IPS-18c (cell line): ENCODE measurements around the gene DPY30.
A peak's percentile ranks its signal among the peaks of the same experiment; 100 is the strongest.
"Not testable (repeated sequence)": the region's sequence is repeated elsewhere in the genome, so short reads cannot be mapped to it uniquely, and the experiment has no call there.

Experiments
- H3K4me3 ChIP-seq: 2 replicates; pipeline ENCODE4 v1.7.0; 2013; ENCODE audit warnings: low read depth, mild to moderate bottlenecking, low read length, moderate library complexity; ENCODE audit not compliant: insufficient read depth
- H3K9me3 ChIP-seq: one replicate; pipeline ENCODE4 v1.6.1; 2013; ENCODE audit warnings: mild to moderate bottlenecking, low read length, moderate library complexity; ENCODE audit not compliant: control insufficient read depth, insufficient read depth

Gene DPY30

GRCh38 chr2:32039447-32040219 lies at the start of gene DPY30:
TSS of gene DPY30 (minus strand) at chr2:32039805. CDS start at chr2:32039456, 349 bp downstream.
- Histone ChIP-seq H3K9me3 (no peaks in the 10 kb centered on the region), H3K4me3 (peak within 1 kb of the TSS; percentile 83)

DNA sequence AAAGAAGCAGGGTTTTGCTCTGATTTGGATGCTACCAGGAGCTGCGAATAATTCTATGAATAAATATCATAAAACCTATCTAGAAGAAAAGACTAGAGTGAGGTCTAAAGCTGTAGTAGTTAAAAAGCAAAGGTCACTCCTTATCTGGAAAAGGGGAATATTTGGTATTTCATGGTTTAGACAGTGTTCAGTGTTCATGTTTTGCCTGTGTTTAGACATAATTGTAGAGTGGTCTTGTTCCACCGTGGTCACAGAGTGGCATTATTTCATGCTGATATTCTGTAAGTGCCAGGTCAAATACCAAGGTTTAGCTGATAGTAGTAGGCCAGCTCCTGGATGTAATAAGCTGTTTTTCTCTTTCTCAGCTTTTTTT lies 34.5 kb upstream of the DPY30 start:
- no peaks in the 10 kb centered on the region for H3K9me3 ChIP-seq
- no peak overlapping the region for H3K4me3 ChIP-seq

- Histone ChIP-seq H3K9me3 (no peaks in the 10 kb centered on the region), H3K4me3 (no peak overlapping the region)
Observed at GRCh38 chr2:32067549-32067948, 27.9 kb upstream of the DPY30 start.

DNA sequence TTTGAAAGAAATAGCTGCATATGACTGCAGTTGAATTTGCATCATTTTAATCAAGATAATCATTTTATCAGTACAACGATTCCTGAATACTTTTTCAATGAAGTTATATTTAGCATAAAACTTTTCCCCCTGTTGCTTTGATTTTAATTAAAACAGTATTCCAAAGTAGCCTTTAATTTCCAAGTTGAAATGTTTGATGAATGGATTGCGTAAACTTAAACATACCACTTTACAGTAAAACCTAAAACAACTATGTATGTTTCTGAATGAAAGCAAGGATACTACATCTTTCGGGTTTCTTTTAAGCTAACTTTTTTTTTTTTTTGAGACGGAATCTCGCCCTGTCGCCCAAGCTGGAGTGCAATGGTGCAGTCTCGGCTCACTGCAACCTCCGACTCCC lies 25.1 kb upstream of the DPY30 start:
- Histone ChIP-seq H3K4me3 (peak overlapping the region; percentile 87), H3K9me3 (no peaks in the 10 kb centered on the region)

DNA sequence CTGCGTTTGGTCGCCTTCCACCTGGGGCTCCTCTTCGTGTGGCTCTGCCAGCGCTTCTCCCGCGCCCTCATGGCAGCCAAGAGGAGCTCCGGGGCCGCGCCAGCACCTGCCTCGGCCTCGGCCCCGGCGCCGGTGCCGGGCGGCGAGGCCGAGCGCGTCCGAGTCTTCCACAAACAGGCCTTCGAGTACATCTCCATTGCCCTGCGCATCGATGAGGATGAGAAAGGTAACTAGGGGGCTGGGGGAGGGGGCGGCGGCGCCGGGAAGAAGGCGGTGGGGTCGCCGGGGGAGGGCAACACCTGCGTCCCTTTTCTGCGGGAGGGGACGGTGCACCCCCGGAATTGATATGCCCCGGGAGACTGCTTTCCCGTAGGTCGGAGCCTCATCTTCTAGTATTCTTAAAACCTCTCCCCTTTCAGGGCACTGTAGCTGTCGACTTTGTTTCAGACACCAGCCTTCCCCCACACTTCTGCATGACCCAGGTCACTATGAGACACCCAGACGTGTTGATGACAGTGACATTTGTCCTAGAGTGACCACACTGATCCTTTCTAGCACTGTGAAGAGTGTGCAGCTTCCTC lies 24.5 kb upstream of the DPY30 start:
- Histone ChIP-seq H3K4me3 (peak overlapping the region; percentile 87), H3K9me3 (no peaks in the 10 kb centered on the region)

- no peaks in the 10 kb centered on the region for H3K9me3 ChIP-seq
Observed at GRCh38 chr2:32063310-32064020, 23.9 kb upstream of the DPY30 start, which contains the start of gene SPAST. TSS of gene SPAST (plus strand) at chr2:32063556. CDS start at chr2:32063832, 276 bp downstream.

DNA sequence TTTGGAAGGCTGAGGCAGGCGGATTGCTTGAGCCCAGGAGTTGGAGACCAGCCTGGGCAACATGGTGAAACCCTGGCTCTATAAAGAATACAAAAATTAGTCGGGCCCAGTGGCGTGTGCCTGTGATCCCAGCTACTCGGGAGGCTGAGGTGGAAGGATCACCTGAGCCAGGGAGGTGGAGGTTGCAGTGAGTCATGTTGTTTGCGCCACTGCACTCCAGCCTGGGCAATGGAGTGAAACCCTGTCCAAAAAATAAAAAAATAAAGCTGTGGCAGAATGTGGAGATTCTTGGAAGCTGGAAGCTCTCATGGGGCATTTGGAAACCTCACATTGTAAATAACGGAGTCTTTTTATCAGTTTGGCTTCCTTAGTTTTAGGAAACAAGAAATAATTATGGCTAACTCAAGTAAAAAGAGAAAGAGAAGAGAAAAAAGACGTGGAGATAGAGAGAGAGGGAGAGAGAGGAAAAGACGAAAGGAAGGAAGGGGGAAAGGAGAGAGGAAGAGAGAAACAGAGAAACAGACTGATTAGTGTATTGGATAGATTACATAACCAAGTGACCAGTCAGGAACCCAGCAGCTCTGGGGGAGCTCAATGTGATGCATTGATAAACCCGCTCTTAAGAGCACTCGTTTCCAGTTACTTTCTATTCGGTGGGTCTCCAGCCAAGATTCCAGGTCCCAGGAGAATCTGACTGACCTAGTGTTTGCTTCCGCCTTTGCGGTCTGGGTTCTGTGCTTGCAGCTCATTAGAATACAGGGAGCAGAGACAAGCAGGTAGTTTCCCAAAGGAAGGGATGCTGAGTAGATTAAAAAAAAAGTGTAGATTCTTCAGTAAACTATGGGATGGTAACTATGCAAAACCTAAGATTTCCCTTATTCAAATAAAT lies 22.6 kb upstream of the DPY30 start:
- peak overlapping the region; percentile 74; the same call in 1 of the 2 replicates for H3K4me3 ChIP-seq
- H3K9me3 ChIP-seq = no peaks in the 10 kb centered on the region

More at GRCh38 chr2:32063310-32064020, 23.9 kb upstream of the DPY30 start, which contains the start of gene SPAST:
- H3K4me3 ChIP-seq = peak within 1 kb of the TSS; percentile 87

GRCh38 chr2:32061430-32061829 lies 21.8 kb upstream of the DPY30 start:
- Histone ChIP-seq H3K9me3 (no peaks in the 10 kb centered on the region), H3K4me3 (no peak overlapping the region)

GRCh38 chr2:32060266-32060665 lies 20.7 kb upstream of the DPY30 start:
- Histone ChIP-seq H3K9me3 (no peaks in the 10 kb centered on the region), H3K4me3 (no peak overlapping the region)

- no peak overlapping the region for H3K4me3 ChIP-seq
Observed at GRCh38 chr2:32058130-32058529, 18.5 kb upstream of the DPY30 start.

DNA sequence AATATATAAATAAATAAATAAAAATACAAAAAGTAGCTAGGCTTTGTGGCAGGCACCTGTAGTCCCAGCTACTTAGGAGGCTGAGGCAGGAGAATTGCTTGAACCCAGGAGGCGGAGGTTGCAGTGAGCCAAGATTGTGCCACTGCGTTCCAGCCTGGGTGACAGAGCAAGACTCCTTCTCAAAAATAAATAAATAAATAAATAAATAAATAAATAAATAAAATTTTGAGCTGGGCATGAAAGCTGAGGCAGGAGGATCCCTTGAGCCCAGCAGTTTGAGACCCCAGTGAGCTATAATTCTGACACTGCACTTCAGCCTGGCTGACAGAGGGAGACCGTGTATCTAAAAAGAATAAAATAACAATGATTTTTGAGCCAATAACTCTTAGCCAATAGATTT lies 15.0 kb upstream of the DPY30 start:
- not testable (repeated sequence) for H3K9me3 ChIP-seq, H3K4me3 ChIP-seq

More at GRCh38 chr2:32058130-32058529, 18.5 kb upstream of the DPY30 start:
- H3K9me3 ChIP-seq = no peaks in the 10 kb centered on the region

DNA sequence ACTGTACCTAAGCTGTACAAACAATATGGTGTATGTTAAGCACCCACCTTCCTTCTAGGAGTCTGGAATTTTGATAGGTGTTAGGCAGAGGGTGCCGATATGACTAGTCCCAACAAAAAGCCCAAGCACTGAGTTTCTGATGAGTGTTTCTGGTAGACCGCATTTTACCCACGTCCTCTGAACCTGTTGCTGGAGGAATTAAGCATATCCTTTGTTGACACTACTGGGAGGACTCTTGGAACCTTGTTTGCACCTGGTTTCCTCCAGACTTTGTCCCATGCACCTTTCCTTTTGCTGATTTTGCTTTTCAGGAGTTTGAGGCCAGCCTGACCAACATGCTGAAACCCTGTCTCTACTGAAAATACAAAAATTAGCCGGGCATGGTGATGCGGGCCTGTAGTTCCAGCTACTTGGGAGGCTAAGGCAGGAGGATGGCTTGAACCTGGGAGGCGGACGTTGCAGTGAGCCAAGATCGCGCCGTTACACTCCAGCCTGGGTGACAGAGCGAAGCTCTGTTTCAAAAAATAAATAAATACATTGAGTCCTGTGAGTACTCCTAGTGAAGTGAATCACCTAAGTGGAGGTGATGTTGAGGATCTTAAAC lies 12.3 kb upstream of the DPY30 start:
- H3K9me3 ChIP-seq = no peaks in the 10 kb centered on the region
- no peak overlapping the region for H3K4me3 ChIP-seq

GRCh38 chr2:32043561-32043960 lies 4.0 kb upstream of the DPY30 start:
- H3K4me3 ChIP-seq = no peak overlapping the region

DNA sequence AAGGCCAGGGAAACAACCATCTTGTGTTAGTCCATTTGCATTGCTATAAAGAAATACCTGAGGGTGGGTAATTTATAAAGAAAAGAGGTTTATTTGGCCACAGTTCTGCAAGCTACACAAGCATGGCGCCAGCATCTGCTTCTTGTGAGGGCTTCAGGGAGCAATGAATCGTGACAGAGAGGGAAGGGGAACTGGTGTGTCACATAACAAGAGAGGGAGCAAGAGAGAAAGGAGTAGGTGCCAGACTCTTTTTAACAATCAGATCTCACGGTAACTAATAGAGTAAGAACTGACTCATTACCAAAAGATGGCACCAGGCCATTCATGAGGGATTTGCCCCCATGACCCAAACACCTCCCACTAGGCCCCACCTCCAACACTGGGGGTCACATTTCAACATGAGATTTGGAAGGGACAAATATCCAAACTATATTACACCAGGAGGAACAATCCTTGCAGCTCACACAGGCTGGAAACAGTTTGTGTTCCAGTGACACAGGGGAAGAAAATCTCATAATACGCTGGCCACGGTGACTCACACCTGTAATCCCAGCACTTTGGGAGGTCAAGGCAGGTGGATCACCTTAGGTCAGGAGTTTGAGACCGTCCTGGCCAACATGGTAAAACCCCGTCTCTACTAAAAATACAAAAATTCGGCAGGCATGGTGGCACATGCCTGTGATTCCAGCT lies 5.3 kb downstream of the DPY30 start:
- not testable (repeated sequence) for H3K4me3 ChIP-seq, H3K9me3 ChIP-seq

More at GRCh38 chr2:32043561-32043960, 4.0 kb upstream of the DPY30 start:
- H3K9me3 ChIP-seq = no peaks in the 10 kb centered on the region

GRCh38 chr2:32018789-32019482 lies 20.7 kb downstream of the DPY30 start:
- not testable (repeated sequence) for H3K4me3 ChIP-seq, H3K9me3 ChIP-seq

DNA sequence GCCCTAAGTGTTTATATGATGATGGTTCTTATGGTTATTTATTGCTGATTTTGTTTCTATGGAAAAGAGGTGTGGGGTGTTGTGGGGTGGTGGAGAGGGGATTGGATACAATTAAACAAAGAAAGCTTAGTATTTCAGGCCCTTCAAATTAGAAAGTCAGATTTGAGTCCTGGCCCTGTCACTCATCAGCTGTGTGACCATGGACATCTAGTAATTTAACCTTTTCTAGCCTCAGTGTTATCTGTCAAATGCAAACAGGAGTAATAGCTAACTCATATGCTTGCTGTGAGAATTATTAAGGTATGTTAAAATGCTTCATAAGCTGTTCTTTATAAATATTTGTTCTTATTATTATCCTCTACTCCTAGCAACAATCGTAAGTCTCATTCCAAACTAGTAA lies 26.7 kb downstream of the DPY30 start:
- H3K4me3 ChIP-seq = no peak overlapping the region
- no peaks in the 10 kb centered on the region for H3K9me3 ChIP-seq
